ENCODE results near the gene TMC3. TPM values are rescaled to one million over a fixed set of nuclear protein-coding genes. Genes with fewer than 3 reads are reported as not detected.

TMC3 gene
- total RNA-seq, 4 donors from 2014 or later: 0.32 TPM; not detected in 3

GRCh38 chr15:81301815-81302399 lies 72.1 kb downstream of the TMC3 start:
- ATAC-seq (ENCODE audit: low FRiP score) (no peak), DNase-seq (ENCODE audit: low spot score) (no peak)
- no peak for TF ChIP-seq CTCF (IDR thresholded peaks at IDR 0.05)

- no peak for TF ChIP-seq CTCF (IDR thresholded peaks at IDR 0.05)
- no peak for DNase-seq (ENCODE audit: low spot score)
- no peak for ATAC-seq (ENCODE audit: low FRiP score)
Observed at GRCh38 chr15:81301385-81301784, 72.6 kb downstream of the TMC3 start.

- DNase-seq (ENCODE audit: low spot score) (no peak), ATAC-seq (ENCODE audit: low FRiP score) (no peak)
- no peak for TF ChIP-seq CTCF (IDR thresholded peaks at IDR 0.05)
Observed at GRCh38 chr15:81299630-81300273, 74.3 kb downstream of the TMC3 start.

- no peak for DNase-seq (ENCODE audit: low spot score)
- TF ChIP-seq CTCF (IDR thresholded peaks at IDR 0.05): no peak
- ATAC-seq (ENCODE audit: low FRiP score): no peak
Observed at GRCh38 chr15:81299156-81299555, 74.9 kb downstream of the TMC3 start.

- DNase-seq (ENCODE audit: low spot score): no peak
- ATAC-seq (ENCODE audit: low FRiP score): no peak
- no peak for TF ChIP-seq CTCF (IDR thresholded peaks at IDR 0.05)
Observed at GRCh38 chr15:81298611-81299010, 75.4 kb downstream of the TMC3 start.

- ATAC-seq (ENCODE audit: low FRiP score): no peak
- DNase-seq (ENCODE audit: low spot score): no peak
- no peak for TF ChIP-seq CTCF (IDR thresholded peaks at IDR 0.05)
Observed at GRCh38 chr15:81297603-81298575, 76.1 kb downstream of the TMC3 start.
